Activated CD4-positive, alpha-beta T cell treated with anti-CD3 and anti-CD28 coated beads, Interleukin-2, Interleukin-4, amounts not matched to agents 100 ng/mL and 50 ng/mL, durations not matched to agents 16 hours and 8 hours (primary cell): ENCODE measurements around the gene DCAF7.
A peak's percentile ranks its signal among the peaks of the same experiment; 100 is the strongest.

ENCODE experiments used
- DNase-seq: peaks from one replicate; pipeline ENCODE4 v3.0.0-alpha.2; 2020; ENCODE audit warnings: low spot score

The DCAF7 gene

GRCh38 chr17:63588797-63589196, 38.5 kb downstream of the DCAF7 start:
- DNase-seq, result no peak

GRCh38 chr17:63589646-63590045, 39.4 kb downstream of the DCAF7 start:
- no peak for DNase-seq

- no peak for DNase-seq
Measured at GRCh38 chr17:63592797-63593196, 42.5 kb downstream of the DCAF7 start.

GRCh38 chr17:63595132-63595531, 44.9 kb downstream of the DCAF7 start:
- no peak for DNase-seq

GRCh38 chr17:63596856-63597586, 46.7 kb downstream of the DCAF7 start:
- peak; percentile 54 for DNase-seq

- DNase-seq, result peak; percentile 53
Measured at GRCh38 chr17:63598281-63598680, 48.0 kb downstream of the DCAF7 start.

- peak; percentile 85 for DNase-seq
Measured at GRCh38 chr17:63600569-63601438, 50.5 kb downstream of the DCAF7 start, which contains the start of gene TACO1. Gene TACO1 (plus strand): TSS chr17:63600895. CDS start chr17:63601084, 189 bp downstream.

GRCh38 chr17:63601439-63602371, 51.4 kb downstream of the DCAF7 start:
- DNase-seq, result no peak

- DNase-seq, result peak; percentile 51
Measured at GRCh38 chr17:63609816-63610573, 59.7 kb downstream of the DCAF7 start.

GRCh38 chr17:63610854-63611253, 60.6 kb downstream of the DCAF7 start:
- DNase-seq, result no peak

GRCh38 chr17:63611354-63611753, 61.1 kb downstream of the DCAF7 start:
- DNase-seq, result peak; percentile 74

GRCh38 chr17:63613663-63614062, 63.4 kb downstream of the DCAF7 start:
- no peak for DNase-seq

GRCh38 chr17:63621229-63621683, 71.0 kb downstream of the DCAF7 start:
- DNase-seq, result no peak

GRCh38 chr17:63621684-63622573, 71.7 kb downstream of the DCAF7 start, which contains the start of gene MAP3K3:
Gene MAP3K3 (plus strand): TSS chr17:63622417. CDS start chr17:63622760, 343 bp downstream.
- peak; percentile 100 for DNase-seq

- DNase-seq, result peak; percentile 53
Measured at GRCh38 chr17:63622574-63623390, 72.5 kb downstream of the DCAF7 start.

- no peak for DNase-seq
Measured at GRCh38 chr17:63623786-63624530, 73.7 kb downstream of the DCAF7 start.

- no peak for DNase-seq
Measured at GRCh38 chr17:63624531-63624880, 74.2 kb downstream of the DCAF7 start.

GRCh38 chr17:63626551-63627180, 76.4 kb downstream of the DCAF7 start:
- DNase-seq, result no peak
